ENCODE measurements around the gene GABPA. TPM values are rescaled to one million over a fixed set of nuclear protein-coding genes. Genes with fewer than 3 reads are reported as not detected.

The GABPA gene
- total RNA-seq, 1 donor from 2014 or later, result 16.2 TPM

GRCh38 chr21:25752416-25752815 lies 17.6 kb downstream of the GABPA start:
- Mint-ChIP-seq H3K27me3 (ENCODE audit: unreplicated experiment) (no peaks in the 10 kb centered on the region), H3K4me1 (ENCODE audit: low read depth, unreplicated experiment) (peaks cover 2% of the 10 kb centered on the region), H3K4me3 (ENCODE audit: unreplicated experiment) (no peak overlapping the region), H3K36me3 (ENCODE audit: unreplicated experiment) (no peaks in the 10 kb centered on the region), H3K27ac (ENCODE audit: unreplicated experiment) (no peak overlapping the region), H3K9me3 (ENCODE audit: unreplicated experiment) (peaks cover 2% of the 10 kb centered on the region)
- TF ChIP-seq, protein P1, sequence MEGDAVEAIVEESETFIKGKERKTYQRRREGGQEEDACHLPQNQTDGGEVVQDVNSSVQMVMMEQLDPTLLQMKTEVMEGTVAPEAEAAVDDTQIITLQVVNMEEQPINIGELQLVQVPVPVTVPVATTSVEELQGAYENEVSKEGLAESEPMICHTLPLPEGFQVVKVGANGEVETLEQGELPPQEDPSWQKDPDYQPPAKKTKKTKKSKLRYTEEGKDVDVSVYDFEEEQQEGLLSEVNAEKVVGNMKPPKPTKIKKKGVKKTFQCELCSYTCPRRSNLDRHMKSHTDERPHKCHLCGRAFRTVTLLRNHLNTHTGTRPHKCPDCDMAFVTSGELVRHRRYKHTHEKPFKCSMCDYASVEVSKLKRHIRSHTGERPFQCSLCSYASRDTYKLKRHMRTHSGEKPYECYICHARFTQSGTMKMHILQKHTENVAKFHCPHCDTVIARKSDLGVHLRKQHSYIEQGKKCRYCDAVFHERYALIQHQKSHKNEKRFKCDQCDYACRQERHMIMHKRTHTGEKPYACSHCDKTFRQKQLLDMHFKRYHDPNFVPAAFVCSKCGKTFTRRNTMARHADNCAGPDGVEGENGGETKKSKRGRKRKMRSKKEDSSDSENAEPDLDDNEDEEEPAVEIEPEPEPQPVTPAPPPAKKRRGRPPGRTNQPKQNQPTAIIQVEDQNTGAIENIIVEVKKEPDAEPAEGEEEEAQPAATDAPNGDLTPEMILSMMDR (IDR thresholded peaks at IDR 0.05; ENCODE audit: partially characterized antibody, unreplicated experiment), result no peak
- DNase-seq, result no peak

- TF ChIP-seq, protein P1 (IDR thresholded peaks at IDR 0.05; ENCODE audit: partially characterized antibody, unreplicated experiment), result no peak
- H3K27ac Mint-ChIP-seq (ENCODE audit: unreplicated experiment), result no peak overlapping the region
- H3K36me3 Mint-ChIP-seq (ENCODE audit: unreplicated experiment), result no peaks in the 10 kb centered on the region
- H3K4me1 Mint-ChIP-seq (ENCODE audit: low read depth, unreplicated experiment), result no peaks in the 10 kb centered on the region
- H3K27me3 Mint-ChIP-seq (ENCODE audit: unreplicated experiment), result no peaks in the 10 kb centered on the region
- peaks cover 2% of the 10 kb centered on the region for H3K9me3 Mint-ChIP-seq (ENCODE audit: unreplicated experiment)
- H3K4me3 Mint-ChIP-seq (ENCODE audit: unreplicated experiment), result no peak overlapping the region
- no peak for DNase-seq
Measured at GRCh38 chr21:25756190-25756932, 21.6 kb downstream of the GABPA start.

DNA sequence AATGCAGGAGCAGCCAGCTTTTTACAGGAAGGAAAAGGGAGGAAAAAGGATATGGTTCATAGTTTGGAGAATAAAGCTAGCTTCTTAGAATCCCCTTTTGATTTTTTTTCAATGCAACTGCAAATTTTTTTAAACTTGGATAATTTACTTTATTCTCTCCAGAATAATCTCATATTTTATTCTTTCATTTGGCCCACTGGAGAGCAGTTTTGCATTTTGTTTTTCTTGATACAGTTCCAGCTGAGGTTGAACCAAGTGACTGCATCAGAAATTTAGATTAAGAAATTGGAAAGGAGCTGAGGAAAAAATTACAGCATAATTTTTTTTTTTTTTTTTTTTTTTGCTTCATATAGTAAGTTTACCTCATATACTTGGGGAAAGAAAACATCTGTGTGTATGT lies 22.8 kb downstream of the GABPA start:
- Mint-ChIP-seq H3K9me3 (ENCODE audit: unreplicated experiment) (peaks cover 2% of the 10 kb centered on the region), H3K27me3 (ENCODE audit: unreplicated experiment) (no peaks in the 10 kb centered on the region), H3K4me3 (ENCODE audit: unreplicated experiment) (no peak overlapping the region), H3K36me3 (ENCODE audit: unreplicated experiment) (no peaks in the 10 kb centered on the region), H3K4me1 (ENCODE audit: low read depth, unreplicated experiment) (no peaks in the 10 kb centered on the region), H3K27ac (ENCODE audit: unreplicated experiment) (no peak overlapping the region)
- no peak for DNase-seq
- TF ChIP-seq, protein P1 (IDR thresholded peaks at IDR 0.05; ENCODE audit: partially characterized antibody, unreplicated experiment), result no peak

DNA sequence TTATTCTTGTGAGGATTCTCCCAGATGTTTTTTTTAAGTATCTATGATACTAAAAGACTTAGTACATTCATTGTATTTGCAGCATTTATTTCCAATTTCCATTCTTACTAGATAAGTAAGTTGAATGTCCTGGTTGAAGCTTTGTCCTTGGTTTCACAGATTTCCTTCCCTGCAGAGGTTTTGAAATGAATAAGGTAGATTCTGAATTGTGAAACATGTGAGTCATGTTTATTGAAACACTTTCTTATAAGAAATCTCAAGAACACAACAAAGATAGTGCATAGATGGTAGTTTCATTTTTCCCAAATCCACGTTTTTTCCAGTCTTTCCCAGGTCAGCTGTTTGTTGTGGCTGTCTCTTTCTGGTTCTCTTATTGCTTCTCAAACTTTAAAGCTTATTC lies 24.8 kb downstream of the GABPA start:
- DNase-seq, result no peak
- H3K9me3 Mint-ChIP-seq (ENCODE audit: unreplicated experiment), result peaks cover 2% of the 10 kb centered on the region
- H3K4me1 Mint-ChIP-seq (ENCODE audit: low read depth, unreplicated experiment), result no peaks in the 10 kb centered on the region
- no peak overlapping the region for H3K4me3 Mint-ChIP-seq (ENCODE audit: unreplicated experiment)
- peaks cover 5% of the 10 kb centered on the region for H3K36me3 Mint-ChIP-seq (ENCODE audit: unreplicated experiment)
- no peaks in the 10 kb centered on the region for H3K27me3 Mint-ChIP-seq (ENCODE audit: unreplicated experiment)
- TF ChIP-seq, protein P1 (IDR thresholded peaks at IDR 0.05; ENCODE audit: partially characterized antibody, unreplicated experiment), result no peak
- H3K27ac Mint-ChIP-seq (ENCODE audit: unreplicated experiment), result no peak overlapping the region

GRCh38 chr21:25760061-25760460 lies 25.3 kb downstream of the GABPA start:
- Mint-ChIP-seq H3K4me3 (ENCODE audit: unreplicated experiment) (no peak overlapping the region), H3K27ac (ENCODE audit: unreplicated experiment) (no peak overlapping the region), H3K27me3 (ENCODE audit: unreplicated experiment) (no peaks in the 10 kb centered on the region), H3K4me1 (ENCODE audit: low read depth, unreplicated experiment) (no peaks in the 10 kb centered on the region), H3K36me3 (ENCODE audit: unreplicated experiment) (peaks cover 5% of the 10 kb centered on the region), H3K9me3 (ENCODE audit: unreplicated experiment) (peaks cover 2% of the 10 kb centered on the region)
- no peak for DNase-seq
- TF ChIP-seq, protein P1 (IDR thresholded peaks at IDR 0.05; ENCODE audit: partially characterized antibody, unreplicated experiment), result no peak
